GM21723 (cell line): ENCODE measurements around the gene IGF1R.

Experiments used
- ATAC-seq: cut with Tn5 transposase; IDR thresholded peaks from one replicate; pipeline ENCODE4 v1.9.1; 2021; ENCODE audit warnings: mild to moderate bottlenecking, moderate library complexity; ENCODE audit not compliant: unreplicated experiment

Gene IGF1R

GRCh38 chr15:98703126-98703685 is 54.9 kb downstream of the IGF1R start:
- no peak for ATAC-seq

GRCh38 chr15:98705070-98705469 is 56.7 kb downstream of the IGF1R start:
- ATAC-seq, result no peak

- ATAC-seq, result no peak
These were observed 58.0 kb downstream of the IGF1R start for GRCh38 chr15:98706387-98706786.

- no peak for ATAC-seq
These were observed 58.6 kb downstream of the IGF1R start for GRCh38 chr15:98706986-98707385.

GRCh38 chr15:98708037-98708590 is 59.8 kb downstream of the IGF1R start:
- ATAC-seq, result no peak

- ATAC-seq, result no peak
These were observed 63.5 kb downstream of the IGF1R start for GRCh38 chr15:98711810-98712209.

- no peak for ATAC-seq
These were observed 64.7 kb downstream of the IGF1R start for GRCh38 chr15:98712845-98713584.

- ATAC-seq, result no peak
These were observed 65.3 kb downstream of the IGF1R start for GRCh38 chr15:98713585-98714001.

- no peak for ATAC-seq
These were observed 66.6 kb downstream of the IGF1R start for GRCh38 chr15:98714922-98715321.

- no peak for ATAC-seq
These were observed 67.1 kb downstream of the IGF1R start for GRCh38 chr15:98715401-98715800.

- ATAC-seq, result no peak
These were observed 67.6 kb downstream of the IGF1R start for GRCh38 chr15:98715890-98716443.

GRCh38 chr15:98717371-98717770 is 69.0 kb downstream of the IGF1R start:
- ATAC-seq, result no peak

- no peak for ATAC-seq
These were observed 69.6 kb downstream of the IGF1R start for GRCh38 chr15:98717942-98718341.

GRCh38 chr15:98718426-98719136 is 70.2 kb downstream of the IGF1R start:
- no peak for ATAC-seq

- no peak for ATAC-seq
These were observed 70.9 kb downstream of the IGF1R start for GRCh38 chr15:98719137-98719740.

- ATAC-seq, result no peak
These were observed 71.7 kb downstream of the IGF1R start for GRCh38 chr15:98720031-98720430.

- no peak for ATAC-seq
These were observed 72.5 kb downstream of the IGF1R start for GRCh38 chr15:98720577-98721565.

- ATAC-seq, result no peak
These were observed 73.9 kb downstream of the IGF1R start for GRCh38 chr15:98722209-98722608.

- no peak for ATAC-seq
These were observed 74.3 kb downstream of the IGF1R start for GRCh38 chr15:98722645-98723044.

- no peak for ATAC-seq
These were observed 74.9 kb downstream of the IGF1R start for GRCh38 chr15:98723195-98723594.
